ENCODE measurements around the gene MYBBP1A. TPM values are rescaled to one million over a fixed set of nuclear protein-coding genes. Genes with fewer than 3 reads are reported as not detected.

The MYBBP1A gene
- total and polyA plus RNA-seq, 2 donors (not counting 1 experiment from before 2014, with no cell fraction given): 72.4 to 74.4 TPM

DNA sequence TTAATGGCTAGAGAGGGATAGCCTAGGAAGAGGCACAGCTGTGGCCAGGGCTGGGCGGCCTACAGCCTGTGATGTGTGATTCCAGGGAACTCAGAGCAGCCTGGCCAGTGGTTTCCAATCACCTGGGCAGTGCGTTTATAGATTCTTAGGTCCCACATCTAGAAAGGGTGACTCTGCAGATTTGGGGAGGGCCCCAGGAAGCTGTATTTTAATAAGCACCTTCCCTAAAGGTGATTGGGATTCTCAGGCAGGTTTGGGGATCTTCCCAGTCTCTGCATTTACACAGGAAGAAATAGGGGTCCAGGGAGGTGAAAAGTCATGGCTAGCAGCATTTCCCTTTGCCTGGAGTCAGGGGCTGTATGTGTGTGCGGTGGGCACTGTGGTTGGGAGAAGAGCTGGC is 47.0 kb downstream of the MYBBP1A start:
- intact Hi-C loops (cut with micrococcal nuclease): no loop called here
- CTCF ChIA-PET: no interaction called here
- Histone ChIP-seq H3K4me2 (replicated peaks; ENCODE audit: low read depth, low read length, poor library complexity, severe bottlenecking) (no peak overlapping the region), H4K20me1 (ENCODE audit: control insufficient read depth, insufficient read depth, low read length, poor library complexity, severe bottlenecking) (no peaks in the 10 kb centered on the region), H3K4me3 (ENCODE audit: control extremely low read depth in 1 of 5, extremely low read depth in 1 of 5, insufficient read depth in 1 of 5, low read depth in 2 of 5, low read length in 4 of 5) (no peak overlapping the region), H3K27me3 (replicated peaks in 1 of 4; ENCODE audit: control extremely low read depth in 1 of 4, control insufficient read depth in 3 of 4, insufficient read depth in 4 of 4, low read length in 3 of 4) (peaks cover 0 to 54% (median 13%) of the 10 kb centered on the region in 4 experiments), H3K27ac (ENCODE audit: low read length in 2 of 2) (no peak overlapping the region), H3K36me3 (replicated peaks in 1 of 2; ENCODE audit: control extremely low read depth in 1 of 2, control insufficient read depth in 1 of 2, extremely low read depth in 1 of 2, insufficient read depth in 2 of 2, low read length in 1 of 2) (no peaks in the 10 kb centered on the region), H3K79me2 (ENCODE audit: control insufficient read depth, insufficient read depth, low read length) (no peaks in the 10 kb centered on the region), H3K9ac (ENCODE audit: low read length) (no peak overlapping the region), H2AFZ (ENCODE audit: insufficient read depth, low read depth, low read length, poor library complexity, severe bottlenecking) (no peak overlapping the region), H3K4me1 (ENCODE audit: control insufficient read depth in 2 of 2, insufficient read depth in 2 of 2, low read length in 2 of 2) (peaks cover 0 to 7% of the 10 kb centered on the region in 2 donors), H3K9me3 (ENCODE audit: control extremely low read depth in 1 of 3, control insufficient read depth in 2 of 3, insufficient read depth in 1 of 3, low read length in 2 of 3) (no peaks in the 10 kb centered on the region)
- 76% methylated on average over 2 of the region's 3 CpGs for WGBS (ENCODE audit: insufficient coverage)
- Mint-ChIP-seq H3K4me3 (no peak overlapping the region), H3K4me1 (peaks cover 1% of the 10 kb centered on the region), H3K27ac (no peak overlapping the region), H3K27me3 (peaks cover 45% of the 10 kb centered on the region), H3K9me3 (ENCODE audit: insufficient read depth) (no peaks in the 10 kb centered on the region)
- ATAC-seq (ENCODE audit: low read depth) (no peak), DNase-seq (no peak)
- POLR2A ChIA-PET: no interaction called here
- TF ChIP-seq EZH2 (IDR thresholded peaks at IDR 0.05; ENCODE audit: borderline replicate concordance, insufficient read depth, low read depth, low read length, poor library complexity, severe bottlenecking): no peak
- TF ChIP-seq, protein P1, sequence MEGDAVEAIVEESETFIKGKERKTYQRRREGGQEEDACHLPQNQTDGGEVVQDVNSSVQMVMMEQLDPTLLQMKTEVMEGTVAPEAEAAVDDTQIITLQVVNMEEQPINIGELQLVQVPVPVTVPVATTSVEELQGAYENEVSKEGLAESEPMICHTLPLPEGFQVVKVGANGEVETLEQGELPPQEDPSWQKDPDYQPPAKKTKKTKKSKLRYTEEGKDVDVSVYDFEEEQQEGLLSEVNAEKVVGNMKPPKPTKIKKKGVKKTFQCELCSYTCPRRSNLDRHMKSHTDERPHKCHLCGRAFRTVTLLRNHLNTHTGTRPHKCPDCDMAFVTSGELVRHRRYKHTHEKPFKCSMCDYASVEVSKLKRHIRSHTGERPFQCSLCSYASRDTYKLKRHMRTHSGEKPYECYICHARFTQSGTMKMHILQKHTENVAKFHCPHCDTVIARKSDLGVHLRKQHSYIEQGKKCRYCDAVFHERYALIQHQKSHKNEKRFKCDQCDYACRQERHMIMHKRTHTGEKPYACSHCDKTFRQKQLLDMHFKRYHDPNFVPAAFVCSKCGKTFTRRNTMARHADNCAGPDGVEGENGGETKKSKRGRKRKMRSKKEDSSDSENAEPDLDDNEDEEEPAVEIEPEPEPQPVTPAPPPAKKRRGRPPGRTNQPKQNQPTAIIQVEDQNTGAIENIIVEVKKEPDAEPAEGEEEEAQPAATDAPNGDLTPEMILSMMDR (IDR thresholded peaks at IDR 0.05): no peak

DNA sequence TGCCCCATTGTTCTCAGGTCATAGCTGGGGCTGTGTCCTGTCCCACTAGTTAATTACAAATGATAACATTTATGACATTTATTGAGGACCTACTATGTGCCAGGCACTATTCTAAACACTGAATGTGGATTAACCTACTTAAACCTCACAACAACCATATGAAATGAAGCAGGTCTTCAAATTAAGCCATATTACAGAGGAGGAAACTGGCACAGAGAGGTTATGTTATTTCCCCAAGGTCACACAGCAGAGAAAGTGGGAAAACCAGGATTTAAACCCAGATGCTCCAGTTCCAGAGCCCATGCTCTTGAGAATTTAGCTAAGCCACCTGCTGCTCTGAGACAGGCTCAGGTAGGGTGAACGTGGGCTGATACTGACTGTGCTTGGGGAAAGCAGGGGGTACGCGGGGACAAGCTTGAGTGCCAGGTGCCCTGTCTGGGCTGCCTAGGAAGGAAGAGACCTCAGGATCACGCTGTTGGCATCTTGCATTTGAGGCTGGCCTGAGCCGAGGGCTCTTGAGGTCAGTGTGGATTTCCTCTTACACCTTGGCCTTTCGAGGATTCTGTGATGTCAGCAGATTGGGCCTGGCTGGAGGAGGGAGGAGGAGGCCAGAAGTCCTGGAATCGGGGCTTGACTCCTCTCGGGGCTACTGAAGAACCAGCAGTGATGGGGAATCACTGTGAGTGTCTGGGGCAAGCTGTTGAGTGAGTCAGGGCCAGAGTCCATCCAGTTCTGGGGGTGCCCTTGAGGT is 47.6 kb downstream of the MYBBP1A start:
- no peak overlapping the region for H2AFZ ChIP-seq (ENCODE audit: insufficient read depth, low read depth, low read length, poor library complexity, severe bottlenecking)
- H3K79me2 ChIP-seq (ENCODE audit: control insufficient read depth, insufficient read depth, low read length): no peaks in the 10 kb centered on the region
- no peaks in the 10 kb centered on the region for H3K36me3 ChIP-seq (replicated peaks in 1 of 2; ENCODE audit: control extremely low read depth in 1 of 2, control insufficient read depth in 1 of 2, extremely low read depth in 1 of 2, insufficient read depth in 2 of 2, low read length in 1 of 2)
- H4K20me1 ChIP-seq (ENCODE audit: control insufficient read depth, insufficient read depth, low read length, poor library complexity, severe bottlenecking): no peaks in the 10 kb centered on the region
- POLR2A ChIA-PET: no interaction called here
- peaks cover 51% of the 10 kb centered on the region for H3K27me3 Mint-ChIP-seq
- no peak overlapping the region for H3K4me2 ChIP-seq (replicated peaks; ENCODE audit: low read depth, low read length, poor library complexity, severe bottlenecking)
- peaks cover 0 to 3% (median 0%) of the 10 kb centered on the region in 3 donors for H3K9me3 ChIP-seq (ENCODE audit: control extremely low read depth in 1 of 3, control insufficient read depth in 2 of 3, insufficient read depth in 1 of 3, low read length in 2 of 3)
- intact Hi-C loops (cut with micrococcal nuclease): no loop called here
- H3K9ac ChIP-seq (ENCODE audit: low read length): no peak overlapping the region
- DNase-seq (no peak), ATAC-seq (ENCODE audit: low read depth) (no peak)
- no peak overlapping the region for H3K4me3 ChIP-seq (ENCODE audit: control extremely low read depth in 1 of 5, extremely low read depth in 1 of 5, insufficient read depth in 1 of 5, low read depth in 2 of 5, low read length in 4 of 5)
- H3K9me3 Mint-ChIP-seq (ENCODE audit: insufficient read depth): no peaks in the 10 kb centered on the region
- H3K4me1 Mint-ChIP-seq: peaks cover 1% of the 10 kb centered on the region
- no peak overlapping the region for H3K27ac Mint-ChIP-seq
- CTCF ChIA-PET: no interaction called here
- 73% methylated on average over 7 of the region's 8 CpGs for WGBS (ENCODE audit: insufficient coverage)
- no peak for TF ChIP-seq EZH2 (IDR thresholded peaks at IDR 0.05; ENCODE audit: borderline replicate concordance, insufficient read depth, low read depth, low read length, poor library complexity, severe bottlenecking)
- TF ChIP-seq, protein P1 (IDR thresholded peaks at IDR 0.05): no peak
- peaks cover 0 to 7% of the 10 kb centered on the region in 2 donors for H3K4me1 ChIP-seq (ENCODE audit: control insufficient read depth in 2 of 2, insufficient read depth in 2 of 2, low read length in 2 of 2)
- H3K27ac ChIP-seq (ENCODE audit: low read length in 2 of 2): no peak overlapping the region
- peaks cover 0 to 60% (median 16%) of the 10 kb centered on the region in 4 experiments for H3K27me3 ChIP-seq (replicated peaks in 1 of 4; ENCODE audit: control extremely low read depth in 1 of 4, control insufficient read depth in 3 of 4, insufficient read depth in 4 of 4, low read length in 3 of 4)
- H3K4me3 Mint-ChIP-seq: no peak overlapping the region

Measured in B cell (primary cell).